Mesodermal cell (in vitro differentiated cells): ENCODE results near the gene GPC5.

ENCODE experiments used
- H3K27ac ChIP-seq: 2 replicates; pipeline ENCODE4 v1.7.0; 2013; ENCODE audit warnings: mild to moderate bottlenecking, low read depth, low read length, moderate library complexity; ENCODE audit not compliant: severe bottlenecking
- H3K36me3 ChIP-seq: 2 replicates; pipeline ENCODE4 v1.7.1; 2013; ENCODE audit warnings: mild to moderate bottlenecking, low read length, moderate library complexity; ENCODE audit not compliant: control insufficient read depth, insufficient read depth
- H3K4me1 ChIP-seq: one replicate; pipeline ENCODE4 v1.7.1; 2013; ENCODE audit warnings: mild to moderate bottlenecking, low read length; ENCODE audit not compliant: insufficient read depth, control insufficient read depth, poor library complexity, severe bottlenecking
- H3K4me3 ChIP-seq: 2 replicates; pipeline ENCODE4 v1.7.0; 2013; ENCODE audit warnings: low read length, control low read depth, mild to moderate bottlenecking; ENCODE audit not compliant: insufficient read depth, poor library complexity, severe bottlenecking; ENCODE audit errors: extremely low read depth
- H3K9me3 ChIP-seq: 2 replicates; pipeline ENCODE4 v1.7.1; 2013; ENCODE audit warnings: mild to moderate bottlenecking, low read length, moderate library complexity; ENCODE audit not compliant: control insufficient read depth
- WGBS, 2 experiments: methylation state at CpG; one replicate each; pipeline ENCODE4 v1.1.5; 2013; ENCODE audit warnings: missing lambda C conversion rate in 2 of 2; ENCODE audit not compliant: insufficient coverage in 2 of 2; 5-methylcytosine and 5-hydroxymethylcytosine counted together

The GPC5 gene

DNA sequence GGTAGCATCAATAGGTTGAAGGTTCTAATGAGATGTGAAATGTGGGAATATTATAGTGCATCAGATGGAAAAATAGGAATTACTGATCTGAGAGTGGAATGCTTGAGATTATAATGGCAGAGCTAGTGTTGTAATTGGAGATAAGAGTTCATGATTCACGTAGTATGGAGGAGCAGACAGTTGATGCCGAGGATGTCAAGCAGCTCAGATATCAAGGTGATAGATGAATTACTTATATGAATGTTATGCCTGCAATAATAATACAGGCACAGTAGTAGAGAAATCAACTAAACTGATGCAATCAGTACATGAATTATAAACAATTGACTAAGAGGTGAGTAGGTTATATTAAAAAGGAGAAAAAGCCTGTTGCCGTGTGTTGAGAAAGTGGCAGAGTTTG lies 1035.0 kb downstream of the GPC5 start:
- no peaks in the 10 kb centered on the region for H3K4me1 ChIP-seq
- H3K36me3 ChIP-seq: no peaks in the 10 kb centered on the region
- H3K9me3 ChIP-seq: no peaks in the 10 kb centered on the region
- WGBS, 2 experiments: 53 to 80% methylated on average over 2 of the region's 3 CpGs
- H3K27ac ChIP-seq: no peak overlapping the region
- no peak overlapping the region for H3K4me3 ChIP-seq

DNA sequence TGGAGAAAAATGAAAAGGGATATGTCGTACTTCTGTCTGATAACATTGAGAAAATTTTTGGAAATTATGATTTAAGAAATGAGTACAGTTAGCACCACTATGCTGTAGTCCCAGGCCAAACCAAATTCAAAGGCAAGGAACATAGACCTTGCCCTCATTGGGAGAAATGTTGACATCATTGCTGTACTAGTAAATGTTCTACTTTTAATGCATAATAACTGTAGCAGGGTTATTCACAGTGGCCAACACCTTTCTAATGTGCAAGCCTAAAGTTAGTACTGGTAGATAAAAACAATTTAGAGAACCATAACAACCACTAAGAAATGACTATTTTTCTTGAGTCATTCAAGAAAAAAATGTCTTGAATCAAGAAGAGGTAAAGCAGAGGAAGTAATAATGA lies 1035.5 kb downstream of the GPC5 start:
- H3K27ac ChIP-seq: no peak overlapping the region
- no peaks in the 10 kb centered on the region for H3K9me3 ChIP-seq
- no peak overlapping the region for H3K4me3 ChIP-seq
- no peaks in the 10 kb centered on the region for H3K36me3 ChIP-seq
- H3K4me1 ChIP-seq: no peaks in the 10 kb centered on the region
- 89 to 100% methylated on average over 1 of the region's 1 CpG for WGBS, 2 experiments

DNA sequence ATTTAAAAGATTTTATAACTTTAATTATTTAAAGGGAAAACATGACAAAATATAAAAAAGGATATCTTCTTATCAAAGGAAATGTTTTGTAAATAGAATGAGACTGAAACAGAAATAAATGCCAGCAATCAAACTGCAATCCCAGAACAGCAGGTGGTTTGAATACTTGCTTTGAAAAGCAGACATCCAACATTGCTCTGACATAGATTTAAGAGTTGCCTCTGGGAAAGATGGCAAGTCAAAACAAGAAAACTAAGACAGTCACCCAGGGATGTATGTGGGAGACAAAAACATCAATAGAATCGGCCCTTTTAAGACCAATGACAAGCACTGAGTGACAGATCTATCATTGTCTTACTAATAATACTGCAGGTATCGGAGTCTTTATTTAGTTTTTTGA lies 1038.5 kb downstream of the GPC5 start:
- no CpG with 5 or more reads among the region's 2 CpGs for WGBS, 2 experiments
- H3K4me3 ChIP-seq: no peak overlapping the region
- H3K4me1 ChIP-seq: no peaks in the 10 kb centered on the region
- H3K27ac ChIP-seq: no peak overlapping the region
- no peaks in the 10 kb centered on the region for H3K9me3 ChIP-seq
- H3K36me3 ChIP-seq: no peaks in the 10 kb centered on the region

DNA sequence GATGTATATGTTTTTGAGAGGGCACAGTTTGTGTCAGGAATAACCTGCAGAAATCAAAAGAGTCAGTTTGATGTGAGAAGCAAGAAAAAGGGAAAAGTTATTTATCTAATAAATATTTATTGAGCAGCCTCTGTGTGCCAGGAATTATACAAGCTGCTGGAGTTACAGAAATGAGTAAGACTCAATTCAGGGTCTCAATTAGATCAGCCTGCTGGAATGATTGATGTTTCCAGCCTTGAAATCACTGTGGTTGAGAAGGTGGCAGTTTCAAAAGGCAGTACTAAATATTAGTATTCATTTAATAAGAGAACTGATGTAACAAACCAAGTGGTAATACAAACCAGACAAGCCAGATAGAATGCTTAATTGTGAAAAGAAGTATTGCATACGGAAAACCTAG lies 1045.8 kb downstream of the GPC5 start:
- Histone ChIP-seq H3K9me3 (no peaks in the 10 kb centered on the region), H3K36me3 (no peaks in the 10 kb centered on the region), H3K4me3 (no peak overlapping the region), H3K4me1 (no peaks in the 10 kb centered on the region), H3K27ac (no peak overlapping the region)
- 75% methylated on average over 1 of the region's 1 CpG; no CpG with 5 or more reads in 1 of the 2 experiments for WGBS, 2 experiments

DNA sequence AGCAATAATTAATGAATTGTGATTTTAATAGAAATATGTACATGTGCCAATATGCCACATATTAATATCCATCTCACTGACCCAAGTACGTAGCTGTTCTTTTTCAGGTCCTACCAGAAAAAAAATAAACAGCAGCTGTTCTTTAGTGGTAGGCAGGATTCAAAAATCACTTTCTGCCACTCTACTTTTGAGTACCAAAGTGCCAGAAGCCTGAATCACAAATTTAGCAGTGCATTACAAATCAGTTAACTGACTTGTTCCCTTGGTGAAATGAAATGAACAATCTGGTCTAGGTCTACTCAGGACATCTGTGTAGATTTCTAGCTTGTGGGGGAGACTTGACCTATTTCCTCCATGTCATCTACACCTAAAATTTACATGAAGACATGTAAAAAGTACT lies 1052.6 kb downstream of the GPC5 start:
- H3K36me3 ChIP-seq: no peaks in the 10 kb centered on the region
- no peaks in the 10 kb centered on the region for H3K9me3 ChIP-seq
- H3K27ac ChIP-seq: no peak overlapping the region
- no peak overlapping the region for H3K4me3 ChIP-seq
- 100% methylated on average over 1 of the region's 1 CpG; no CpG with 5 or more reads in 1 of the 2 experiments for WGBS, 2 experiments
- no peaks in the 10 kb centered on the region for H3K4me1 ChIP-seq

DNA sequence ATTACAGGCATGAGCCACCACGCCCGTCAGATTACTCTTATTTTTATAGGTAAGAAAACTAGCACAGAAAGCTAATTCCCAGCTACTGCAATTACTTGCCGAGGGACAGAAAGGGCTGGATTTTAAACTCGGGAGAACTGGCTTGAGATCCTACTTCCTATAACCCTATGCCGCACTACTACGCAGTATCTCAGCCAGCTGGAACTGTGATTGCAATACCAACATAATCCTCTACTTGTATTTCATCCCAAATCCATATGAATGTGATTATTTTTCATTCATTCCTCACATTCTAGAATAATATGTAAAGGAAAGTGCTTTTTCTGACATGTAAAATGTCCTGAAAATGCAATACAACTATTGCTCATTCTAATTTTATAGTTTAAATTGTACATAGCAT lies 1054.4 kb downstream of the GPC5 start:
- H3K36me3 ChIP-seq: no peaks in the 10 kb centered on the region

DNA sequence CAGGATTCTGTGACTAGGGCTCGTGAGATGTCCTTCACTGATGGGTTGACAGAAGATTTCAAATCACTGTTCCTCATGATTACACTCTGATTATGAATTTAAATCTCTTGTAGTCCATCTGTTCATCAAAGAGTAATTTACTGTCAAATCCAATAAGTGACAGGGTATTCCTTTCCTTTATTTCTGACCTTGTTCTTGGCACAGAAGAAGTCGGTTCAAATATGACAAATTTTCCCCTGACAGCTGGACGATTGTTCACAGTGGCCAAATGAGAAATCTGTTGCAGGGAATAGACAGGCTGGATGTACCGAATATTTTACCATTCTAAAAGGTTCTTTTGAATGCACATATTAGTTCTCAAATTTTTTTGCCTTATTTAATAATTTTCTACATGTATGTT lies 1060.9 kb downstream of the GPC5 start:
- H3K27ac ChIP-seq: no peak overlapping the region
- H3K4me3 ChIP-seq: no peak overlapping the region
- H3K36me3 ChIP-seq: no peaks in the 10 kb centered on the region
- H3K9me3 ChIP-seq: no peaks in the 10 kb centered on the region
- 90% methylated on average over 2 of the region's 4 CpGs; no CpG with 5 or more reads in 1 of the 2 experiments for WGBS, 2 experiments
- H3K4me1 ChIP-seq: no peaks in the 10 kb centered on the region

More for the DNA sequence above, 1054.4 kb downstream of the GPC5 start:
- Histone ChIP-seq H3K4me1 (no peaks in the 10 kb centered on the region), H3K27ac (no peak overlapping the region), H3K4me3 (no peak overlapping the region), H3K9me3 (no peaks in the 10 kb centered on the region)
- WGBS, 2 experiments: 81 to 83% methylated on average over 3 to 4 of the region's 6 CpGs

DNA sequence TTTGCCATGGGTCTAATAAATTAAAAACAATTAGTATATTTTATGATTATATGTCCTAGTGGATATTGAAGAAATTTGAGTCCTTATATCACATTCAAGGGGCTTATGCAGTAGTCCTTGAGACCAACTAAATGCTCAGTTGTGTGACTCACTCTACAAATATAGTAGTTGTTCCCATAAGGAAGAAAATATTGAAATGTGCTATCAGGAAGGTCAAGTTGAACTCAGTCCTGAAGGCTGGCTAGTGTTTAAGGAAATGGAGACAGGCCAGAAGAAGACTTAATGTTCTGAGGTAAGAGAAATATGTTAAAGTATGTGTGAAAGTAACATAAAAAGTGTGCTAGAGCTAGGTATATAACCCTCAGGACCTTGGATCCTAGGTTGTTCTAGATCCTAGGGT lies 1062.1 kb downstream of the GPC5 start:
- Histone ChIP-seq H3K4me1 (no peaks in the 10 kb centered on the region), H3K27ac (no peak overlapping the region), H3K9me3 (no peaks in the 10 kb centered on the region), H3K36me3 (no peaks in the 10 kb centered on the region), H3K4me3 (no peak overlapping the region)

DNA sequence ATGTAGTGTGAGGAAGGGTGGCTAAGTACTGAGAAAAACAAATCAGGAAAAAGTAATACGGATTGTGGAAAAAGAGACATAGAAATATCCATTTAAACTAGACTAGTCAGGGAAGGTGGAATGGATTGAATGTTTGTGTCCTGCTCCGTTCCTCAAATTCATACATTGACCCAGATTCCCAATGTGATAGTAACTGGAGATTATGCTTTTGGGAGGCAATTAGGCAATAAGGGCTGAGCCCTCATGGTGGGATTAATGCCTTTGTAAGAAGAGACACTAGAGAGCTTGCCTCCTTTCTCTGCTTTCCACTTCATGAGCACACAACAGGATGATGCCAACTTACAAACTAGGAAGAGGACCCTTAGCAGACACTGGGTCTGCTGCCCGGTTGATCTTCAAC lies 1063.0 kb downstream of the GPC5 start:
- Histone ChIP-seq H3K4me1 (no peaks in the 10 kb centered on the region), H3K9me3 (no peaks in the 10 kb centered on the region), H3K36me3 (no peaks in the 10 kb centered on the region), H3K27ac (no peak overlapping the region), H3K4me3 (no peak overlapping the region)
- WGBS, 2 experiments: 80 to 83% methylated on average over 1 of the region's 3 CpGs

DNA sequence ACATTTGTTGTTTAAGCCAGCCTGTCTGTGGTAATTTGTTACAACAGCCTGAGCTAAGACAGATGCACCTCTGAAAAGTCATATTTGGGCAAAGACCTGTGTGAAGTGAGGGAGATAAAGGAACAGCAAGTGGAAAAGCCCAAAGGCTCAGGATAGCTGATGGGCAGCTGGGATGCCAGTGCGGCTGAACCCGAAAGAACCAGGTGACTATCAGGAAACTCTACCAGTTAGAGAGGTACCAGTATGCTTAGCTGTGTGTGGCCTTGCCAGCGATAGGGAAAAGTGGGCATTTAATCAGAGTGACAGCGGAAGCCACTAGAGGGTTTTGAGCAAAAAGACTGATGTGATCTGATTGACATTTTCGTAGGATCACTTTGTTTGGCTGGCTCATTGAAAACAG lies 1063.4 kb downstream of the GPC5 start:
- no peak overlapping the region for H3K27ac ChIP-seq
- no peak overlapping the region for H3K4me3 ChIP-seq
- WGBS, 2 experiments: 93 to 95% methylated on average over 4 to 5 of the region's 5 CpGs
- H3K9me3 ChIP-seq: no peaks in the 10 kb centered on the region
- H3K36me3 ChIP-seq: no peaks in the 10 kb centered on the region
- H3K4me1 ChIP-seq: no peaks in the 10 kb centered on the region

DNA sequence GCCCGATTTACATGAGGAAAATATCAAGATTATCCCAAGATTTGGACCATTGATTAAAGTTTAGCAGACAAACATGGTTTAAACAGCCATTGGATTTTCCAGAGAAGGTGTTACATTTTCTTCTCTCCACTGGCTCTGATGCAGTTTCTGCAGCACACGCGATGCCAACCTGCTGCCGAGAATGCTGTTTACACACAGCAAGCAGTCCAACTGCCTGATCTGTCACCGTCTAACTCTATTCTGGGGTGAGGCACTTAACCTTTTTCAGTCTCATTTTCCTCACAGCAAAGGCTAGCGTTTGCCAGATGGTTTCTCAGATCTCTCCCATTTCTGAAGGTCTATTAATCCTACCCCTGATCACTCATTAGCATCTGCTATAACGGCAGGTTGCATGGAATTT lies 1064.7 kb downstream of the GPC5 start:
- no peak overlapping the region for H3K4me3 ChIP-seq
- no peaks in the 10 kb centered on the region for H3K36me3 ChIP-seq
- H3K9me3 ChIP-seq: no peaks in the 10 kb centered on the region
- 85 to 91% methylated on average over 5 of the region's 7 CpGs for WGBS, 2 experiments
- no peaks in the 10 kb centered on the region for H3K4me1 ChIP-seq
- no peak overlapping the region for H3K27ac ChIP-seq
